Measurements from ENCODE around the gene CELF4. TPM values are rescaled to one million over a fixed set of nuclear protein-coding genes. Genes with fewer than 3 reads are reported as not detected.

CELF4 gene
- polyA plus RNA-seq, 1 experiment: not detected

GRCh38 chr18:37443325-37444055 is 122.1 kb downstream of the CELF4 start:
- ChIA-PET CTCF (interaction anchor here (0.7 to 3.6 kb wide), 12 partner anchors 10 to 614 kb away, joined by 3 to 21 read pairs (median 5); no protein-coding TSS in a partner anchor), POLR2A (no interaction called here)
- TF ChIP-seq, protein P1, sequence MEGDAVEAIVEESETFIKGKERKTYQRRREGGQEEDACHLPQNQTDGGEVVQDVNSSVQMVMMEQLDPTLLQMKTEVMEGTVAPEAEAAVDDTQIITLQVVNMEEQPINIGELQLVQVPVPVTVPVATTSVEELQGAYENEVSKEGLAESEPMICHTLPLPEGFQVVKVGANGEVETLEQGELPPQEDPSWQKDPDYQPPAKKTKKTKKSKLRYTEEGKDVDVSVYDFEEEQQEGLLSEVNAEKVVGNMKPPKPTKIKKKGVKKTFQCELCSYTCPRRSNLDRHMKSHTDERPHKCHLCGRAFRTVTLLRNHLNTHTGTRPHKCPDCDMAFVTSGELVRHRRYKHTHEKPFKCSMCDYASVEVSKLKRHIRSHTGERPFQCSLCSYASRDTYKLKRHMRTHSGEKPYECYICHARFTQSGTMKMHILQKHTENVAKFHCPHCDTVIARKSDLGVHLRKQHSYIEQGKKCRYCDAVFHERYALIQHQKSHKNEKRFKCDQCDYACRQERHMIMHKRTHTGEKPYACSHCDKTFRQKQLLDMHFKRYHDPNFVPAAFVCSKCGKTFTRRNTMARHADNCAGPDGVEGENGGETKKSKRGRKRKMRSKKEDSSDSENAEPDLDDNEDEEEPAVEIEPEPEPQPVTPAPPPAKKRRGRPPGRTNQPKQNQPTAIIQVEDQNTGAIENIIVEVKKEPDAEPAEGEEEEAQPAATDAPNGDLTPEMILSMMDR (IDR thresholded peaks at IDR 0.05; ENCODE audit: insufficient read depth, low read depth, low read length): no peak
- H3K36me3 ChIP-seq (ENCODE audit: control insufficient read depth, insufficient read depth, low read length): no peaks in the 10 kb centered on the region
- no peak for DNase-seq (ENCODE audit: low read depth)
- H3K4me3 ChIP-seq (ENCODE audit: low read depth, low read length): no peak overlapping the region
- peaks cover 3% of the 10 kb centered on the region for H3K27me3 ChIP-seq (ENCODE audit: control insufficient read depth, insufficient read depth, low read length)

DNA sequence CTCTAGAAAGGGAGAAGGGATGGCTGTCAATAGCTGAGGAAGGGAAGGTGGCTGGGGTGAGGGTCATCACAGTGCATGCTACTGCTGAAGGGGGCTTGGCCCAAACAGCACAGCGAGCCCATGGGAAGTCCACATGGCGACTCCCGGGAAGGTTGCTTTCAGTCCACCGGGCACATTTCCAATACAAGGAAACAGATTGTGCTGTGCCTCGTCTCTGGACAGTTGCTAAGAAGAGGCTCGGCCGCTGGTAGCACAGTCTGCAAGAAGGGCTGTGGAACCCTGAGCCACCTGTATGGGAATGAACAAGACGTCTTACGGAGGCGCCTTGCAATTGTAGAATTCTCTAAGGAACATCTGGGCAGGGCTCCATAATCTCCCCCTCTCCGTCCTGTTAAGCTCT is 123.1 kb downstream of the CELF4 start:
- Histone ChIP-seq H3K4me3 (ENCODE audit: low read depth, low read length) (no peak overlapping the region), H3K27me3 (ENCODE audit: control insufficient read depth, insufficient read depth, low read length) (peaks cover 4% of the 10 kb centered on the region), H3K36me3 (ENCODE audit: control insufficient read depth, insufficient read depth, low read length) (no peaks in the 10 kb centered on the region)
- DNase-seq (ENCODE audit: low read depth): no peak
- TF ChIP-seq, protein P1 (IDR thresholded peaks at IDR 0.05; ENCODE audit: insufficient read depth, low read depth, low read length): no peak
- ChIA-PET POLR2A (no interaction called here), CTCF (interaction anchor here (1.2 to 1.6 kb wide), 4 partner anchors 12 to 96 kb away, joined by 3 to 6 read pairs (median 4); no protein-coding TSS in a partner anchor)

DNA sequence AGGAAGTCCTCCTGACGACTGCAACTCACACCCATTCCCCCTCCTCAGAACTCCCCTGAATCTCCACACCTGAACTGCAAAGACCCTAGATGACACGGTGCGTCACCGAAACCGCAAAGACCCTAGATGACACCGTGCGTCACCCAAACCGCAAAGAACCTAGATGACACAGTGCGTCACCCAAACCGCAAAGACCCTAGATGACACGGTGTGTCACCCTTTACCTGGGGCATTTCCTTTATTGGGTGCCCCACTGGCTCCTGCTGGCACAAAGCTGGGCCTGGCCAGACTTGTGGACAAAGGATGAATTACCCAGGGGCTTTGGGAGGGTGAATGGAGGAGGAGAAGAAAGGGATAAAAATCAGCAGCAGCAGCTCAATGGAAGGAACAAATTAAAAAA is 123.8 kb downstream of the CELF4 start:
- DNase-seq (ENCODE audit: low read depth): no peak
- TF ChIP-seq, protein P1 (IDR thresholded peaks at IDR 0.05; ENCODE audit: insufficient read depth, low read depth, low read length): no peak
- POLR2A ChIA-PET: no interaction called here
- Histone ChIP-seq H3K4me3 (ENCODE audit: low read depth, low read length) (no peak overlapping the region), H3K36me3 (ENCODE audit: control insufficient read depth, insufficient read depth, low read length) (no peaks in the 10 kb centered on the region), H3K27me3 (ENCODE audit: control insufficient read depth, insufficient read depth, low read length) (peaks cover 4% of the 10 kb centered on the region)
- CTCF ChIA-PET: interaction anchor here (1.3 to 1.6 kb wide), 3 partner anchors 11 to 97 kb away, joined by 3 to 6 read pairs (median 4); no protein-coding TSS in a partner anchor

DNA sequence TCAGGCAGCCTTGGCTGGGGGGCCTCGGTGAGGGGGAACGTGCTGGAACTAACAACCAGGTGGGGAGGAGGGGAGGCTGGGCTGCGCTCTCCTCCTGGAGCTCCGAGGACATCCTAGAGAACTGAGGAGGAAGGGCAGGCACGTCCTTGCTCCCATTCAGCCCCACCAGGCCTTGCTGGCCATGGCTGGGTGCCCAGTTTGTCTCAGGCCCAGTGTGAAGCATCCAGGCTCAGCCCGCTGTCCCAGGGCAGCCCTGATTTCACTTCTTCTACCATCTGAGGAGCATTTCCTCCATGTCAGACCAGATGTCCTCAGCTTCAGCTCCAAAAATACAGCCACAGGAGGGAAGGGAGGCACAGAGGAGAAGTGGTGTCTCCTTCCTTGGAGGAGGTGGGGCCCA is 125.4 kb downstream of the CELF4 start:
- ChIA-PET POLR2A (no interaction called here), CTCF (no interaction called here)
- TF ChIP-seq, protein P1 (IDR thresholded peaks at IDR 0.05; ENCODE audit: insufficient read depth, low read depth, low read length): no peak
- no peak for DNase-seq (ENCODE audit: low read depth)
- H3K36me3 ChIP-seq (ENCODE audit: control insufficient read depth, insufficient read depth, low read length): no peaks in the 10 kb centered on the region
- no peak overlapping the region for H3K4me3 ChIP-seq (ENCODE audit: low read depth, low read length)
- peaks cover 6% of the 10 kb centered on the region for H3K27me3 ChIP-seq (ENCODE audit: control insufficient read depth, insufficient read depth, low read length)

GRCh38 chr18:37438417-37439180 is 127.0 kb downstream of the CELF4 start:
- POLR2A ChIA-PET: no interaction called here
- CTCF ChIA-PET: no interaction called here
- DNase-seq (ENCODE audit: low read depth): no peak

More at GRCh38 chr18:37438417-37439180, 127.0 kb downstream of the CELF4 start:
- peaks cover 6% of the 10 kb centered on the region for H3K27me3 ChIP-seq (ENCODE audit: control insufficient read depth, insufficient read depth, low read length)
- TF ChIP-seq, protein P1 (IDR thresholded peaks at IDR 0.05; ENCODE audit: insufficient read depth, low read depth, low read length): no peak
- no peaks in the 10 kb centered on the region for H3K36me3 ChIP-seq (ENCODE audit: control insufficient read depth, insufficient read depth, low read length)
- H3K4me3 ChIP-seq (ENCODE audit: low read depth, low read length): no peak overlapping the region
